Stimulated activated CD8-positive, alpha-beta memory T cell treated with anti-CD3 and anti-CD28 coated beads, Interleukin-2, amount 100 ng/mL, for 48 hours (primary cell): Measurements from ENCODE around the gene HMGCL.

Source experiments
- DNase-seq, 2 donors: peaks; one replicate each; pipeline ENCODE4 v3.0.0-alpha.2; 2020; ENCODE audit warnings: low read depth in 2 of 2

HMGCL gene

DNA sequence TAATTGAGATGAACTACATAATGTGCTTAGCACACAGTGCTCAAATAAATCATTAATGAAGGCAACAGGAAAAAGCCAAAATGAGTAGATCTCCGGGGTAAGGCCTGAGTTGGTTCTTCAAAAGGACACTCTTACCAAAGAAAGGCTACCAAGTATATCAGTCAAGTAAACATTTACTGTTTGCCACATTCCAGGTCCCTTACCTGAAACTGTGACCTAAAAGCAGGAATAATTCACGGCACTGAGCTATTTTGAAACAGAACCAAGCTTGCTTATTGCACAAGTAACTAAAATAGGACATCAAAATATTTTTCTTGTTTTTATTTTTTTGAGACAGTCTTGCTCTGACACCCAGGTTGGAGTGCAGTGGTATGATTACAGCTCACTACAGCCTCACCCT, 49.0 kb downstream of the HMGCL start:
- no peak for DNase-seq

GRCh38 chr1:23774174-23774880, 50.9 kb downstream of the HMGCL start:
- DNase-seq = no peak

DNA sequence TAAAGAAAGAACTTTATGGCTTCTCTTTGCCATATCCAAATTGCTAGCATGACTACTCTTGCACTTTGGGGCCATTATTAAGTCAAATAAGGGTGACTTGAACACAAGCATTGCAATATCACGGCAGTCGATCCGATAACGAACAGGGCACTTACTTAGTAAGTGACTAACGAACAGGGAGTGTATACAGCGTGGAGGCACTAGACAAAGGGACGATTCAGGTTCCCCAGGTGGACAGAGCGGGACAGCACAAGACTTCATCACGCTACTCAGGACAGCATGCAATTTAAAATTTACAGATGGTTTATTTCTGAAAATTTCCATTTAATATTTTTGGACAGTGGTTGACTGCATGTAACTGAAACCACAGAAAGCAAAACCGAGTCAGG, 52.4 kb downstream of the HMGCL start:
- DNase-seq = no peak

DNA sequence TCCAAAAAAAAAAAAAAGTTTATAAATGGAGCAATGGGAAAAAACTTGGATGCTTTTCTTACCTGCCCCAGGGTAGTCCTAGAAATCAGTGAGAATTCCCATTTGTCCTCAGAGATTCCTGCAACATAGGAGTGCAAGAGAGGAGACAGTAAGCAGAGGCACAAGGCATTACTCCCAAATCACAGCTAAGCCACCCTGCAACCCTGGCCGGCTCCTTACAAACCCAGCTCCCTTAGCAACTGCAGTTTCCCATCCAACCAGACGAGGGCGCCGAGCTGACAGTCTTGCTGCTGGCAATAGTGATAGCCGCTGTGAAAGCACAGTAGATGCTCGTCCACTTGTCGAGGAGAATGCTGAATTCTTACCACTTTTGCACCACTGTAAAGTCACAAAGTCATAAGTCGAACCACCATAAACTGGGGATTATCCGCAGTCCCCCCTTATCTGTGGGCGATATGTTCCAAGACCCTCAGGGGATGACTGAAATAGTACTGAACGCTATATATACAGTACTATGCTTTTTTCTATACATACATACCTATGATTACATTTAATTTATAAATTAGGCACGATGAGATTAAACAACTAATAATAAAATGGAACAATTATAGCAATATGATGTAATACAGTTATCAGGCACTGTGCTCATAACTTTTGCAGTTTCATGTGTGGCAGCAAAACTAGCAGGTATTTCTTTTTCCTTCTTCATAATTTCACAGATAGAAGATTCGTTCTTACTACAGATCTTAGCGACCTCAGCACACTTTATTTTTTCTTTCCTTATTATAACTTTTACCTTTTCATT, 53.0 kb downstream of the HMGCL start:
- DNase-seq = peak; percentile 73 to 87

DNA sequence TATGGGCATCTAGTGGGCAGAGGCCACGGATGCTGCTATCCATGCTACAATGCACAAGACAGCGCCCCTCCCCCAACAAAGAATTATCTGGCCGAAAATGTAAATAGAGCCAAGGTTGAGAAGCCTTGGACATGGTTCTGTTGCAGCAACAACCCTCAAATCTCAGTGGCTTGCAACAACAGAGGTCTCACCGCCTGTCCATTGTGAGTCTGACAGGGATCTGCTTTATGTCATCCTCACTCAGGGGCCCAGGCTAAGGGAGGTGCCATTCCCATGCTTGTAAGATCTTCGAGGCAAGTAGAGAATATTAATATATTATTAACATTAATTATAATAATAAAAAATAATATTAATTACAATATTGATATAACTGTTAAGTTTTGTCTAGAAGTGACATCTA, 56.5 kb downstream of the HMGCL start:
- no peak for DNase-seq

DNA sequence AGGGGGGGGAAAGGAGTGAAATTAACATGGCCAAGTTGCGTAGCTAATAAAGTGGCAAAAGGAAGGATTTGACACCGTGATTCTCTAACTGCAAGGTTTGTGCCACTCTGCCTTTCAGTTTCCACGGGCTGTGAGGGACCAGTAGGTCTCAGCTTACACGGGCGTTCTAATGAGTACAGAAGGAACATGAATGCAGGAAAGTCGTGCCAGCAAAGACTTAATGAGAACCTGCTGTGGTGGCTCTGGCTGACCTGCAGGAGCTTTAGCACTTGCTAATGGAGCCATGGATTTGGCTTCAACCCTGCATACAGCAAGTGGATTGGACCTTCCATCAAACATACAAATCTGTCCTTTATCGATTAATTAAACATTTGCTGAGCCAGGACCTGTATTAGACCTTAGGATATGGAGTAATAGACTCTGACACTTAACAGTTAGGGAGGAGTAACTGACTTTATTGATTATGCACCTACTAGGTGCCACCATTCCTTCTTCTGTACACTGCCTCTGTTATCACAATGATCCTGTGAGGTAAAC, 62.1 kb downstream of the HMGCL start:
- no peak for DNase-seq

DNA sequence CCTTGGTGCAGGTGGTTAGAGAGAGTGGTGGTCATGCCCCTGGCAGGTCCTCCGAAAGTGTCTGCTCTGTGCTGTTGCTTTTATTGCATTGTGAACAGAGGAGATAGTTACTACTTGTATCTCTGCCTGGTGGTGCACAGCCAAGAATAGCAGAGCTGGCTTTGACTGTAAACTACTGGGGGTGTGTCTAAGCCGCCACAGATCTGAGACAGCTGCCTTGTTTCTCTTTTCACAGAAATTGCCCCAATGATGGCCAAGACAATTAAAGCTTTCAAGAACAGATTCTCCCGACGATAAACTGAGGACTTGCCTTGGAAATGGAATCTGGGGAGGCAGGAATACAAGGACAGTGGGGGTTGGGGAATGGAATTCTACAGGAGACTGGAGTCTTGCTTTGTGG, 66.0 kb downstream of the HMGCL start:
- no peak for DNase-seq

DNA sequence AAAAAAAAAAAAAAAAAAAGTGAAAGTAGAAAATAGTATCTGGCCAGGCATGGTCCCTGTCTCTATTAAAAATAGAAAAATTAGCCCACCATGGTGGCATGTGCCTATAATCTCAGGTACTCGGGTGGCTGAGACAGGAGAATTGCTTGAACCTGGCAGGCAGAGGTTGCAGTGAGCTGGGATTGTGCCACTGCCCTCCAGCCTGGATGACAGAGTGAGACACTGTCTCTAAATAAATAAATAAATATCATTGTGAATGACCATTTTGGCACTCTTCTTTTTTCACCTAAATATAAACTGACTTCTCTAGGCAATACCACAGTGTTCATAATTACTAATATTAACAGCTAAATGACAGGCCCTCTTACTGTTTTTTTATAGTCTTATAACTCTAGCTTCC, 67.4 kb downstream of the HMGCL start:
- DNase-seq = no peak

DNA sequence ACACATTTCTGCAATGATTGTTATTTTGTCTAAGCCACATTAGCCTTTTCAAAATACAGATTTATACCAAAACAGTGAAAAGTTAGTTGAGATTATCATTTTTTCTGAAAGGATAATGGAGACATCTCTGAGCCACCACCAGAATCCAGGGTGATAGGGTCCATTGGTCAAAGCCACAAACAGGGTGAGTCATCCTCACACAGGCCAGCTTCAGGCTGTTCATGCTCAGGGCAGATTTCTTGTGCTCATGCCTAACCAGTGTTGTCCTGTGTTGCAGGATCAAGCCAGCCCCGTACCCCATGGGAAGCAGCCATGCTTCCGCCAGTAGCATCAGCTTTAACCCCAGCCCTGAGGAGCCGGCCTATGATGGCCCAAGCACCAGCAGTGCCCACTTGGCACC, 68.6 kb downstream of the HMGCL start:
- DNase-seq = no peak

DNA sequence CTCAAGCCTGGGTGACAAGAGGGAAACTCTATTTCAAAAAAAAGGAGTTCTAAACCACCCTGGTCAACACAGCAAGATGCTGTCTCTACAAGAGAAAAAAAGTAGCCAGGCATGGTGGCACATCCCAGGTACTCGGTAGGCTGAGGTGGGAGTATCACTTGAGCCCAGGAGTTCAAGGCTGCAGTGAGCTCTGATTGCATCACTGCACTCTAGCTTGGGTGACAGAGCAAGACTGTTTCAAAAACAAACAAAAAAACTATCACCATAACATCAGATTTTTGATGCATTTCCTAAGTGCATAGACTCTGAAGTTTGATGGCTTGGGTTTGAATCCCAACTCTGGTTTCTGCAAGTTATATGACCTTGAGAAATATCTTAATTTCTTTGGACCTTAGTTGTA, 72.3 kb downstream of the HMGCL start:
- DNase-seq = no peak
